GM12865 (cell line): Measurements from ENCODE around the gene PHF21B.

Source experiments
- DNase-seq: peaks from one replicate; pipeline ENCODE4 v3.0.0; 2010; ENCODE audit warnings: low read depth
- H3K4me3 ChIP-seq: 2 replicates; pipeline ENCODE4 v1.5.1; 2011; ENCODE audit warnings: mild to moderate bottlenecking, low read depth, low read length, control low read depth
- CTCF ChIP-seq: IDR thresholded peaks from 2 replicates; pipeline ENCODE4 v1.5.1; 2011; ENCODE audit warnings: low read length, control low read depth, low read depth, inconsistent platforms; ENCODE audit not compliant: insufficient read depth; ENCODE audit errors: missing control alignments

The PHF21B gene

DNA sequence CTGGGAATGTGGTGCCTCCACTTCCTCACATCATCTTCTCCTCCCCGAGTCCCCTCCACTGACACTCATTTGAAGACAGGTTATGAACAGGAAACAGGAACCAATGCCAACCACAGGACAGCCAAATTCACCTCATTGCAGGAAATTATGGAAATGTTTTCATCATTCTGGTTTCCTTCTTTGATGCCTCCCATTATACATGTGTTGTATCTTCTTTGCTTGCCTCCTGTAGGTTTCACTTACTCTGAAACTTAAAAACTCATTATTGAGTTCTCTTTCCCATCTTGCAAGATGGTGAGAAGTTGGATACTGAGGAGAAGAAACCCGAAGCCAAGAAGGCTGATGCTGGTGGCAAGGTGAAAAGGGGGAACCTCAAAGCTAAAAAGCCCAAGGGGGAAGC is 108.5 kb downstream of the PHF21B start:
- DNase-seq, result no peak
- TF ChIP-seq CTCF, result no peak
- no peak overlapping the region for H3K4me3 ChIP-seq

- H3K4me3 ChIP-seq, result no peak overlapping the region
- no peak for DNase-seq
Measured at GRCh38 chr22:44898236-44898635, 111.6 kb downstream of the PHF21B start.

DNA sequence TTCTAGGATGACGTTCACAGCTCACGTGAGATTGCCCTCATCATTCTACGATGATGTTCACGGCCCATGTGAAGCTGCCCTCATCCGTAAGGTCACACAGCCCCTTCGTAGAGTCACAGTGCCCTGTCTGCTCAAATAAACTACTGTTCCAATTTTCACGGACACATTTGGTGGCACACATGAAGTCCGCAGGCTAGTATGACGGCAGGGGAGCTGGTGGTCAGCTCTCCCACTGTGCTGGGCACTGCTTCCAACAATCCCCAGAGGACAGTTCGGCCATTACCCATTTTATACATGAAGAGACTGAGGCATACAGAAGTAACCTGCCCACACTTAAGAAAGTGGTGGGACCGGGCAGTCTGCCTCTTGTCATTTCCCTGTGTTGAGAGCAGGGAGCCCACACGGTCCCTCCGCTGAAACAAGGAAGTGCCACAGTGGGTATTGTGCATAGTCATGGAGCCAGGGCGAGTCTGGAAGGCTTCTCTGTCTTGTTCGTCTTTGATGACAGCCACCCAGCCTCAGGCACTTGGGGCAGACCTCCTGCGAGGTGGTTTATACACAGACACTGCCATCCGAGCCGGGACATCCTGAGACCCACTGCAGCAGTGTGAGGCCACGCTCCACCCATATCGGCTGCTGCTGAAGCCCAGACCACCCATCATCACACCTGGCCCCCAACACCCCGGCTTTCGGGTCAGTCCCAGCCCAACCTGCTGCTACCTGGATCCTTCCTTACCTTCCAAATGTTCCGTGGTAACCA is 114.3 kb downstream of the PHF21B start:
- TF ChIP-seq CTCF, result no peak
- no peak for DNase-seq
- H3K4me3 ChIP-seq, result no peak overlapping the region

More at GRCh38 chr22:44898236-44898635, 111.6 kb downstream of the PHF21B start:
- no peak for TF ChIP-seq CTCF

GRCh38 chr22:44894782-44895181 is 115.0 kb downstream of the PHF21B start:
- no peak overlapping the region for H3K4me3 ChIP-seq
- no peak for DNase-seq
- TF ChIP-seq CTCF, result no peak

DNA sequence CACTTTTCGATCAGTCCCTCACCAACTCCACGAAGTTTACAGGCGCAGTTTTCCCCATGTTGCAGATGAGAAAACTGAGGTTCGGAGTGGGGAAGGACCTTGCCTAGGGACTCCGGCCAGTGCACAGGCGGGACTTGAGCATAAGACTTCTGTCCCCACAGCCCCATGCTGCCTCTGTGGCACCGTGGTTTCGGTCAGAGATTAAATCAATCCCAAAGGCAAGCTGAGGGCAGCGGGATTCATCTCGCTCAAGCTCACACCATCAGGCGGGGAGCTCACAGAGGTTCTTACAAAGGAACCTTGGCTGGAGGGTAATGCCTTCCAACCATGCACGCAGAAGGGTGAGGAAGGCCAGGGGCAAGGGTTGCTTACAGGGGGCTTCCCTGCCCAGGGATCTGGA is 115.5 kb downstream of the PHF21B start:
- TF ChIP-seq CTCF, result no peak
- no peak for DNase-seq

GRCh38 chr22:44893731-44894080 is 116.1 kb downstream of the PHF21B start:
- no peak overlapping the region for H3K4me3 ChIP-seq
- DNase-seq, result no peak
- no peak for TF ChIP-seq CTCF

More for the DNA sequence above, 115.5 kb downstream of the PHF21B start:
- H3K4me3 ChIP-seq, result no peak overlapping the region
